HG03108 (cell line): ENCODE measurements around the gene KIRREL3.

Experiments used
- ATAC-seq: cut with Tn5 transposase; IDR thresholded peaks from one replicate; pipeline ENCODE4 v1.9.1; 2021; ENCODE audit warnings: moderate library complexity; ENCODE audit not compliant: unreplicated experiment

Gene KIRREL3

DNA sequence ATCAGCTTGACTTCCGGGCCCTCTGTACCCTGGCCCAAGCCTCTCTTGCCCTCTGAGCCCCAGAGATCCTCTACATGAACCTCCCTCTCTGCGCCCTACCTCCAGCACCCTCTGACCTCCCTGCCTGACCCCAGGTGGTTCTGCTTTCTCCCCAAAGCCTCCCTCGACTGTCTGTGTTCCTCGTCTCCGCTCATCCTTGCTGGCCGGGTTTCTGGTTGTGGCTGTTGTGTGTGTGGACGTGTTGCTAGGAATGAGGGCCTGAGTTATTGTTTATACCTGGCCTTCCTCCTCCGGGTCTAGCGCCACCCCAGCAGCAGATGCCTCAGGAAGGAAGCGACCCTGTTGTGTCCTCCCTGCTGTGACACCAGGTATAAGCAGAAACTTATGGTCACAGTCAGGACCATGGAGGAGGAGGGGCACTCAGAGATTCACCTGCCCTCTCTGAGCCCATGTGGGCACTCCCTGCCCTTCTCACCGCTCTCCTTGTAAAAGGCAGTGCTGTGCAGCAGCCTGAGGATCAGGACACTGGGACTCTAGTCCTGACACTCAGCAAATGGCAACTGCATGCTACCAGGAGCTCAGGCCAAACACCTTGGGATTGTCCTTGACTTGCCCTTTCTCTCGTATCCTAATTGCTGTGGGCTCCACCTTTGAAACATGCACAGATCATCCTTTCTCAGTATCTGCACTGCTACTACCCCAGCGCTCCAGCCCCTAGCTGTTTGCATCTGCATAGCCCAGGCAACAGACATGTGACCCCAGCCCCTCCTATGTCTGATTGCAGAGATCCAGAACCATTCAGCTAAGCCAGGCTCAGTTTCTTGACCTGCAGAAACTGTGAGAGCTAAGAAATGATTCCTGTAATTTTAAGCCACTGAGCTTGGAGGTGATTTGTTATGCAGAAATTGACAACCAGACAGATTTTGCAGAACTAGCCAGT lies 505.0 kb downstream of the KIRREL3 start:
- no peak for ATAC-seq

DNA sequence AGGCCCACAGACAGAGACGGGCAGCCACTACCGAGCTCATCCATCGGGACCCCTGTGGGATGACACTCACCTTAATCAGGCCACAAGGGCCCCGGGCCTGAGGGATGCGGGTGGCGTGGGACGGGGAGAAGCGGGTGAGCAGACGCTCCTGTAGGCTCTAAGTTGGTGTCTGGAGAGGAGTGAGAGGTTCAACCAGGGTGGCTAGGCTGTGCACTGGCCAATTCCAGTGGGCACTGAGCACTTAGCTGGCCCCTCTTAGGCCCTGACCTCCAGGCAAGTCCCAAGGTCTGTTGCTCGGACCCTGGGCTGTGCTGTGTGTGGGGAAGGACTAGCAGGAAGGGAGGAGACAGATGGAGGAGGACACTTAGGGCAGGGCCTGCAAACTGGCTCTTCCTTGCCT lies 505.7 kb downstream of the KIRREL3 start:
- ATAC-seq = no peak

DNA sequence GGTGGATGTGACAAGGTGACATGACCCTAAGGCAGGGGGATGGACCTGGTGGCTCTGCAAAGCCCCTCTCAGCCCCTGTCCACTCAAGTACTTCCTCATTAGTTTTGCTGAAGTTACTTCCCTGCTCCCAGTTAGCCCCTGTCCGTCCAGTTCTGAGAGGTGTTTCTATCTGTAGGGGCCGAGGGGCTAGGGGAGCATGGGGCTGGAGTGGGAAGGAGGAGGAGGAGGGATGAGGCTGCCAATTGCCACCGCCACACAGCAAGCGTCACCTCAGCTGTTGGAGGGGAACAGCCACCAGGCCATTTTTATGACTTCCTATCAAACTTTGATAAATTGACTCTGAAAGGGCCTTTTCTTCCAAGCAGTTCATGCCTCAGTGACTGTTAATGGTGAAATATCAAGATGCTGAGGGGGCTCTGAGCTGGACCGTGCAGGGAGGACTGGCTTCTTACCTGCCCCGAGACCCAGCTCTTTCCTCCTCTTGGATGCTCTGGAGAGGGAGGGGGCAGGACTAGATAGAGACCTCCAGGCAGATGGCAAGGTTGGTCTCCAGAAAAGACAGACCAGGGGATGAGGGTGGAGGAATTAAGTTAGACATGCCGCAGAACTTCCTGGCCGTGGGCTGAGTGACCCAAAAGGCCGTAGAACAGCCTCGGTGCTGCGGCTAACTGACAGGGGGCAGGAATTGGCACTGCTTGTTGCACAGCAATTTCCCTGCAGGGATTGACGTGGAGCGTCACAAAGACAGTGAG lies 508.1 kb downstream of the KIRREL3 start:
- ATAC-seq = no peak

DNA sequence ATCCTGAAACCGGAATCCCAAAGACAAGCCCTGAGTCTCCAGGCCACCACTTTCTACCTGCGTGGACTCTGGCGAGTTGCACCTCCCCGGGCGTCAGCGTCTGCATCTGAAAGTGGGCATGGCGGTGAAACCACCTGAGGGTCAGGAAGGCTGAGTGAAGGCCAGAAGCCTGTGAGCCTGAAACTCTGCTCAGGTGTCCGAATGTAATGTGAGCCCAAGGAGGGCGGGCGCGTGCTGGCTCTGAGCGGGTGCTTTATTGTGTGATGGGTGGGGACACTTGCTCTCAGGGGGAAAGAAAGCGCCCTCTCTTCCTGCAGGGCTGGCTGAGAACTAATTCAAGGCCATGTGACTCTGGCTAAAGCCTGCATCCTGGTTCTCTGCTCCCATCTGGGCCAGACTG lies 509.5 kb downstream of the KIRREL3 start:
- ATAC-seq = no peak

DNA sequence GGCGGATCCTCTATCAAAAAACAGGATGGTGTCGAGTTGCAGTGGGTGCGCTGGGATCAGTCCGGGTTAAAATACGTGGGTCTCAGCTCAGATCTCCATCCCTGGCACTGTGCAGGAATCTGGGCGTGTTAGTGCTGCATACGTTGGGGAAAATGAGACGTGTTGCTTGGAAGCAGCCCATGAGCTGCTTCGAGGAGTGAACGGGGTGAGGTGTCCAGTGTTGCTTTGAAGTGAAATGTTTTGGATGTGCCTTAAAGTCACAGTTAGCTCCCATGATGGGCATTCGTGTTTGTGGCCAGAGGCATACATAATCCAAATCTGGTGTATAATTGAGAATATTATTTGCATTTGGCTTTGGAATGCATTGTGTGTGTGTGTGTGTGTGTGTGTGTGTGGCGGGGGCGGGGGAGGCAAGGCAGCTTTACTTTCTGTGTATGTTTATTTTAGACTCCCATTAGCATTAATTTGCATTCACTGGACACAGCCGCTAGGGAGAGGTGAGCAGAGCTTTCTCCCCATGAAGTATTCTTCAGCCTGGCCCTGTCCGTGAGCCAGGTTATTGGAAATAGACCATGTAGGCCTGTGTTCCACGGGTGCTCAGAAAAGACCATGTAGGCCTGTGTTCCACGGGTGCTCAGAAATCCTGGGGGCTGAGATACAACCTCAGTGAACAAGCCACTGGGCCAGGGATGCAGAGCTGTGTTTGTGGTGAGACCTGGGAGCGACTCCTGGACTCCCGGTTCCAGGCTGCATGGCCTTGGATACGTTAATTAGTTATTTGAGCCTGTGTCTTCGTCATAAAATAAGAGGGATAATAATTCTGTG lies 510.5 kb downstream of the KIRREL3 start:
- ATAC-seq = no peak

DNA sequence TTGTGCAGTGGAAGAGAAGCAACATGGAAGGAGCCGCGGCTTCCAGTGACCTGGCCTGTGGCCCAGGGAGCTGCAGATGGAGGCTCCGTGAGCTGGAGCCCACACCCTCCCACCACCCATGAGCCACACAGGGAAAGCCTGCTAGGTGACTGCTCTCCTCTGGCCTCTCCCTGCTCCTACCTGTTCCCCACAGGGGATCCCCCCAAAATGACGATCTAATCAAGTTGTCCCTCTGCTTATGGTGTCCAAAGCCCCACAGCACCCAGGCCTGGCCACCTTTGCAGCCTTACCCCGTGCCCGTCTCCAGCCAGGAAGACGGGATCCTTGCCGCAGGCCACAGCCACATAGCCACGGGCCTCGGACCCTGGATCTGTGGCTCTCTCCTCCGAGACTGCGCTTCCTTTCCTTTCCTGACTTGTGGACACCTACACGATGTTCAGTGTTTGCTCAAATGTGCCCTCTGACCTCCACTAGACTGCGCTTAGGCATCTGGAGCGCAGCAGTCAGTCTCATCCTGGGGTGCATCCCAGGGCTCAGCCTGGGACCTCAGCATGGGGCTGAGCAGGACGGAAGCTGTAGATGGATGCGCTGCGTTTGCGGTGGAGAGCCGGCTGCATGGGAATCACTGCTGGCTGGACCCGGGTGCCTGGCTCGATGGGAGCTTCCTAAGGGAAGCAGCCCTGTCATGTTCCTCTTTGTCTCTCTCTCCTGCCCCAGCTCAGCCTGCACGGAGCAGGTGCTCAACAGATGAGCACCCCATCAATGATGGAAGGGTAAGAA lies 511.8 kb downstream of the KIRREL3 start:
- ATAC-seq = no peak

DNA sequence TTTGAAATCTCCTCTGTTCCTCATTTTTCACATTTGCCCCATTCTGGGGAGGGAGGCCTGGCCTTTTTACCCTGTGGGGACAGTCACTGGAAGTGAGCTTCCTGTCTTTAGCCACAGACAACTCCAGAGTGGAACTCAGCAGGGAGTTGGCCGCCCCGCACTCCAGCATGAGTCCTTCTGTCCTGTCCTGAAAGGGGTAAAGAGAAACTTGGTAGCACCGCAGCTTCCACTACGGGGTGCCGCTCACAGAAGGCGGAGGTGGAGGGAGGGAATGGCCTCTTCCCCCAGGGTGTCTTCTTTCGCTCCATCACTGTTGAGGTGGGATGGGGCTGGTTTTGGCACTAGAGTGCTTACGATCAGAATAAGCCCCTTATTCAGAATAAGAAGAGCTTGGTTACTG lies 512.9 kb downstream of the KIRREL3 start:
- no peak for ATAC-seq

DNA sequence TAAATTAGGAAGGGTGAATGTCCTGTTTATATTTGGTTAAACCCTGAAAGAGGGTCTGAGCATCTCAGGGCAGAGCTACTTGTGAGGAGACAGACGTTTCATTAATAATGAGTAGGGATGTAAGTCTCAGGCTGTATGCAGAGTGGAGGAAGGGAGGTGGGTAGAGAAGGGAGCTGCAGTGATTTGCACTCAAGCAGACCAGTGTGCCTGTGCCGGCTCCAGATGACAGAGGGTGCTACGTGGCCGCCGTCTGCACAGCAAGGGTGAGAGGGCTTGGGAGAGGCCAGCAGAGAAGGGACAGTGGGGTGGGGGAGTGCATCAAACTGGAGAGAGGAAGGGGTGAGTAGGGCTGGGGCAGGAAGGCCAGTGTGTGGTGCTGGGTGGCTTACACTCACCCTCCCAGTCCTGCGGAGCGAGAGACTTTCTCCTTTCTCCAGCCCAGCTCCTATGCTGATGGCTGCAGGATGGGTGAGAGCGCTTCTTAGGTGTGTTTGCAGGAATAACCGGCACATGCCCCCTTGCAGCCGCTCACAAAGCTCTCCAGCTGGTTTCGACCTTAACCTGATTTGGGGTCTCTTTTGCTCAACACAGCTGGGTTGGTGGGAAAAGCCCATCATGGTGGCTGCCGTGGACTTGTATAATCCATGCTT lies 514.5 kb downstream of the KIRREL3 start:
- no peak for ATAC-seq

DNA sequence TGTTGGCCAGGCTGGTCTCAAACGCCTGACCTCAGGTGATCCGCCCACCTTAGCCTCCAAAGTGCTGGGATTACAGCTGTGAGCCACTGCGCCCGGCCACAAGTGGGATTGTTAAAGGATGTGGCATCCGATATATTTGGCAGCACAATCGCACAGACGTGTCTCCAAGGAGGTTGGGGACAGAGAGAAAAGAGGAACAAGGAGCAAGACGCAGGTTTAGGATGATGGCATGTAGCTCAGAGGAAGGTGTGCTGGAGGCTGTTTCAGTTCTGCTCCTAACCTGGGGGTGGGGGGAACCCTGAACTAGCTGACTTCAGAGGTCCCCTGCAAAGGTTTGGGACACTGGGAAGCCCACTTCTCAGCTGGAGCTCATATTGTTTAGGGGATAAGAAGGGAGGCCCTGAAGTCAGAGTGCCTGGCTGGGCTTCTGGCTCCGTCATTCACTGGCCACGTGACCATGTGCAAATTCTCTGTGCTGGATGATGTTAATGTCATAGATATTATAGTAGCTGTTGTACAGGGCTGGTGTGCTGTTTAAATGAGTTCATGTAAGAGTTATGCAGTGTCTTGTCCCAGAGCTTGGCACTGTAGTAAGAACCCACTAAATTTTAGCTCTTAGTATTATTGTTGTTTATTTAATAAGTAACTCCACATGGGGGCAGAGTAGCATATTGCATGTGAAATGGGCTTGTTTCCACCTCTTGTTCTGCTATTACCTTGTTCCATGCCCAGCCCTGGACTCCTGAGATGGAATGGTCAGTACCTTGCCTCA lies 515.4 kb downstream of the KIRREL3 start:
- ATAC-seq = no peak

DNA sequence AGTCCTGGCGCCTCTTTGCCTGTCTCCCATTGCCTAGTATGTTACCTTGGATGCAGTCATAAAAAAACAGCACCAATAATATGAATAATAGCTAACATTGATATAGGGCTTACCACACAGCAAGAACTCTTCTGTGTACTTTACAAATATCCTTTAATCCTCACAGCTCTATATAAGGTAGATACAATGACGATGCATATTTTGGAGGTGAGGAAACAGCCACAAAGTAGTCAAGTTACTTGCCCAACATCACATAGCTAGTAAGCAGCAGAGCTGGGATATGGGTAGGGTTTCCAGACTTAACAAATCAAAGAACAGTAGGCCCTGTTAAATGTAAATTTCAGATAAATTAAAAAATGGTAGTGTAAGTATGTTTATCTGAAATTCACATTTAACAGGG lies 516.3 kb downstream of the KIRREL3 start:
- ATAC-seq = no peak

DNA sequence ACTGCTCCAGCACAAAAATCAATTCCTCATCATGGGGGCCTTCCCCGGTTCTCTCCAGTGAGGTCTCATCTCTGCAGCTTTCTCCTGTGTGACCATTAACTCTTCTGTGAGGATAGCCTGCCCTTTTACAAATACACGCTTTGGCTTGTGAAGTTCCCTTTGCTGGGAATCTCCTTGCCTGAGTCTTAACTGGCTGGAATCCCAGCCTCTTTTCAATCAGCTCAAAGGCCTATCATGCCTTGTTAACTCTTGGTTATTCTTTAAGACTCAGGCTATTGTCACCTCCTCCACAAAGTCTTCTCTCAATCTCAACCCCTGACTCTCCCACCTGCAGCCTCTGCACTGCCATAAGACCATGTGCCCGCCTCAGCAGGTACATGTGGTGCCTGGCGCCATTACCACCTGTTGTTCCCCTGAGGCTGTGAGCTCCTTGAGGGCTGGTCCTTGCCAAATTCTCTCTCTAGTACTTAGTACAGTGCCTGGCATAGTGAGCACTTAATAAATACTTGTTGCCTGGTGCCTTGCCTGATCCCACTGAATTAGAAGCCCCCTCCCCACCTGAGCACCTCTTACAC lies 516.9 kb downstream of the KIRREL3 start:
- no peak for ATAC-seq

DNA sequence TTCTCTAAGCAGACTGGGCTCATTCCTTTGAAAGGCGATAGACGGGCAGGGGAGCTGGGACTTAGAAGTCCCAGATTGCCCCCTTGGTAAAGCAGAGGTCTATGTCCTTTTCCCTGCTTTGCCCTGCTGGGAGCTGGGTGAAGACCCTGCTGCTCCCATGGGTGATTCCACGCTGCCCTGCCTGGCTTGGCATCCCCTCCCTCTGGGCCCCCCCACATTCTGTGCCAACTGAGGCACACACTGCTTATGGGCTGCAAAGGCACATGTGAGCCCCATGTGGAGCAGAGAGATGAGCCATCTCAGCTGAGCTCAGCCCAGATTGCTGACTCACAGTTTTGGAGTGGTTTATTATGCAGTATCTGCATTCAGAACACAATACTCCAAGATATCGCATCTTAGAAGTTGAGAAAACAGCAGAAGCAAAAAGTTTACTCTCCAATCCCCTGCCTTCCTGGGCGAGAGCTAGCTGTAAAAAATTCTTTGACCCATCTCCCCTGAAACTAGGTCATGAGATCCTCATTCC lies 517.9 kb downstream of the KIRREL3 start:
- no peak for ATAC-seq

DNA sequence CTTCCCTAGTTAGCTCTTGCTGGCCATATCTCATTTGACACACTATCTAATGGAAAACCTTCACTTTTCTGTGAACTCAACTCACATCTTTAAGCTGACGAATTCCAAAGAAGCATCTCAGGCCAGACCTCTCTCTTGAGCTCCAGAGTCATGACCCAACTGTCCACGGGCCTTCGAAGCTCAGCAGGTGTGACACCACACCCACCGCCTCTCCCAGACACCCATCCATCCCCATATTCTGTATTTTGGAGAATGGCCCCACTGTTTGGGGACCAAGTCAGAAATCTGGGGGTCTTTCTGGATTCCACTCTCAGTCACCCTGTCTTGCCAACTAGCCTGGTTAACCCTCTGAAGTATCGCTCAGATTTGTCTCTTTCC lies 519.3 kb downstream of the KIRREL3 start:
- no peak for ATAC-seq

DNA sequence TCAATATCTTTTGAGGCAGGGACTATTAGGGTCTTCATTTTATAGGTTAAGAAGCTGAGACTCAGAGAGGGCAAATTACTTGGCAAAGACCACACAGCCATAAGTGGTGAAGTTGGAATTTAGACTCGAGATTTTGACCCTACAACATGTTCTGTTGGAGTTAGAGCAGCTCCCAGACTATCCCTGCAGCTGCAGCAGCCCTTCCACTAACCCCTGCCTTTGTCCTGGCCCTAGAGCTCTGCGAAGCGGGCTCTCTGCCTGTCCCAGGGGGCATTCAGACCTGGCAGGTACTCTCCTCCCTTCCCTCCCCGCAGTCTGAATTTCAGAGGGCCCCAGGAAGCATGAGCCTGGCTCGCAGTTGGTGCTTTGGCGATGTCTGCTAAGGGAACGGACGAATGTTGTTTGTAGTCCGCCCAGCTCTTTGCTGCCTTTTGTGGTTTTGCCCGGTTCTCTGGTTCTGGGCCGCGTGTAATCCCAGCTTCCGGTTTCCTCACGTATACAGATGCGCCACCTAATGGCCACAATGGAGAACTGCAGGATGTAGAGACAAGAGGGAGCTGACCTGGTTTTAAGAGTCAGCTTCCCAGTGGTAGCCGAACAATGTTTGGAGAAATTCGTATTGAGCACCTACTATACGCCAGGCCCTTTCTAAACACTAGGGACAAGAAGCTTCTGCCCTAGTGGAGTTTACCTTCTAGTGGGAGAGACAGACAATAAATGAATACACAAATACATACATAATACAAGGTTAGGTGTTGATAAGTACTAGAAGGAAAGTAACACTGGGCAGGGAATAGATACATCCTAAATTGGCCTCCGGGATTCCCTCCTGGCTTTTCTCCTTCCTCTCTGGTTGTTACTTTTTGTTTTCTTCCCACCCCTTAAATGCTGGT lies 519.9 kb downstream of the KIRREL3 start:
- peak; percentile 47 for ATAC-seq

DNA sequence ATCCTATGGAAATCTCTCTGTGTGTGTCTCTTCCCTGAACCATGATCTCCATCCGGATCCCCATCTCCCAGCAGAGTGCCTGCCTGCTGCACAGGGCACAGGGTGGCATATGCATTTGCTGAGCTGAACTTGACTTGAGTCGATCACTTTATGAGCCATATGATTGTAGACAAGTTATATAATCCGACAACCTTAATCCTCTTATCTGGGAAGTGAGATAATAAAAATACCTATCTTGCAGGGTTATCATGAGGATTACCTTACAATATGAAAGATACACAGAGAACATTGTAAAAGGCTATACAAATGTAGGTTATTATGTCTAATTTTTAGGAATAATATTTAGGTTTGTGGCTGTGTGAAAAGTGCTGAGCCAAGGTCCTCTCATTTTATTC lies 520.6 kb downstream of the KIRREL3 start:
- no peak for ATAC-seq

DNA sequence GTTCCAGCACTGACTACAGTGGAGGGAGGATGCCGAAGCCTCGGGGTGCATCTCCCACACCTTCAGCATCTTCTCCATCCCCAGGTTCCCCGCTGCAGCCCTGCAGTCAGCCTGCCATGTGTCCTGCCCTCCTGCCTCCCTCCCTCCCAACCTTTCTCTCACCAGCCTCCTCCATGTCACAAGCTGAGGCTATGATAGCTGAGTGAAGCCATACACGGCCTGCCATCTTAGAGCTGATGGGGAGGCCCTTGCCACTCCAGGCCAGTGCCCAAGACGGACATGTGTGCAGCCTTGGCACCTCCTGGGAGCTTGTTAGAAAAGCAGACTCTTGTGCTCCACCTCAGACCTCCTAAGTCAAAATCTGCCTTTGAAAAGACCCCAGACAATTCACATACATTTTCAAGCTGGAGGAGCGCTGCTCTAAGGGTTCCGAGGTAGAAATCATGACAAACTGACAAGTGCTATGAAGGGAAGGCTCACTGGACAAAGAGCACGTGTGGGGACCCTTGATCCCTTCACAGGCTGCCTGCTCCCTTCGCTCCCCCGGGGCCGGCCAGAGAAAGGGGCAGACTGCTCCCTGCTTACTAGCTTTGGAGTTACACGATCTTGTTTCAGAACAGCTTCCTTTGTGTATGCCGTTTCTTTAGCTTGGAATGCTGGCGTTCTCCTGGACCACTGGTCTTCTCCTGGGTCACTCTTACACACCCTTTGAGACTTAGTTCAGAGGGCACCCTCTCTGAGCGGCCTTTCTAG lies 521.2 kb downstream of the KIRREL3 start:
- ATAC-seq = no peak

DNA sequence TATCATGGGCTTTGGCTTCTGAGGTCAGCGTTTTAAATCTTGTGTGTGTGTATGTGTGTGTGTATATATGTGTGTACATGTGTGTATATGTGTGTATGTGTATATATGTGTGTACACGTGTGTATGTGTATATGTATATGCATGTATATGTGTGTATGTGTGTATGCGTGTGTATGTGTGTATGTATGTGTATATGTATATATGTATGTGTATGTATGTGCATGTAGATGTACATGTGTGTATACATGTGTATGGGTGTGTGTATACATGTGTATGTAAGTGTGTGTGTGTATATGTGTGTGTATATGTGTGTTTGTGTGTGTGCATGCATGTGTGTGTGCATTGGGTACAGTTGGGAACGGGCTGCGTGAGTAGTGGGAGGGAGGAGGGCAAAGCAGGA lies 522.1 kb downstream of the KIRREL3 start:
- no peak for ATAC-seq
